NK-92 (cell line): ENCODE data around the gene CD151.

Source experiments
- DNase-seq: peaks from one replicate; lab custom pipeline; 2025; ENCODE audit not compliant: unreplicated experiment; lab: John Stamatoyannopoulos, UW

Gene CD151

GRCh38 chr11:841981-842369 is 9.2 kb downstream of the CD151 start:
- no peak for DNase-seq

GRCh38 chr11:842370-843002 is 9.7 kb downstream of the CD151 start, which contains the start of the genes POLR2L and TSPAN4:
Gene POLR2L, minus strand, starts transcription at chr11:842529. Its CDS starts 21 bp downstream, at chr11:842508.
Gene TSPAN4, plus strand, starts transcription at chr11:842852. Its CDS starts 7,453 bp downstream, at chr11:850305.
- DNase-seq = no peak

DNA sequence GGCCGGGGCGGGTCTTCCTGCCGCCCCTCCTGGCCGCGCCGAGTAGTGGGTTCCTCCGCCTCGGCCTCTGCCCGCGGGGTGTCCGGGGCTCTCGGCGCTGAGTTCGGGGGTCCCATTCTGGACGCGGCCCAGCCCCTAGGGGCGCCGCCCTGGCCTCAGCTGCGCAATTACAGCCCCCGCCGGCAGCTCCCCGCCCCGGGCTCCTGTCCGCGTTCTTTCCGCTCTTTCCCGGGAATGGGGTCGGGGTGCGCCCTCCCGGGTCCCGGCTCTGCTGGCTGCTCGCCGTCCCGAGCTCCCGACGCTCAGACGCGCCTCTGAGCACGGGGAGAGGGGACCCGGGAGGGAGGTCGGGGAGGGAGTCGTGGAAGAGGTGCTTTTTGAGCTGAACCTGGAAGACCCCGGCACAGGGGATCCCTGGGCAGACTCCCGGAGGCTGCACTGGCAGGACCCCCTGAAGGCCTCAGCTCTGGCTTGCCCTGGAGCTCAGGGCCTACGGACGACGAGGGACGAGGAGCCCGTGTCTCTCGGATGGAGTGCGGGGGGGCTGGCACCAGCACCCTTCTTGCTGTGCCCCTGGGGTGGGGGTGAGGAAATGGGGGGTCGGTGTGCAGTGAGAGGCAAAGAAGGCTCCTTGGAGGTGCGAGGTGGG is 10.5 kb downstream of the CD151 start:
- DNase-seq = no peak

DNA sequence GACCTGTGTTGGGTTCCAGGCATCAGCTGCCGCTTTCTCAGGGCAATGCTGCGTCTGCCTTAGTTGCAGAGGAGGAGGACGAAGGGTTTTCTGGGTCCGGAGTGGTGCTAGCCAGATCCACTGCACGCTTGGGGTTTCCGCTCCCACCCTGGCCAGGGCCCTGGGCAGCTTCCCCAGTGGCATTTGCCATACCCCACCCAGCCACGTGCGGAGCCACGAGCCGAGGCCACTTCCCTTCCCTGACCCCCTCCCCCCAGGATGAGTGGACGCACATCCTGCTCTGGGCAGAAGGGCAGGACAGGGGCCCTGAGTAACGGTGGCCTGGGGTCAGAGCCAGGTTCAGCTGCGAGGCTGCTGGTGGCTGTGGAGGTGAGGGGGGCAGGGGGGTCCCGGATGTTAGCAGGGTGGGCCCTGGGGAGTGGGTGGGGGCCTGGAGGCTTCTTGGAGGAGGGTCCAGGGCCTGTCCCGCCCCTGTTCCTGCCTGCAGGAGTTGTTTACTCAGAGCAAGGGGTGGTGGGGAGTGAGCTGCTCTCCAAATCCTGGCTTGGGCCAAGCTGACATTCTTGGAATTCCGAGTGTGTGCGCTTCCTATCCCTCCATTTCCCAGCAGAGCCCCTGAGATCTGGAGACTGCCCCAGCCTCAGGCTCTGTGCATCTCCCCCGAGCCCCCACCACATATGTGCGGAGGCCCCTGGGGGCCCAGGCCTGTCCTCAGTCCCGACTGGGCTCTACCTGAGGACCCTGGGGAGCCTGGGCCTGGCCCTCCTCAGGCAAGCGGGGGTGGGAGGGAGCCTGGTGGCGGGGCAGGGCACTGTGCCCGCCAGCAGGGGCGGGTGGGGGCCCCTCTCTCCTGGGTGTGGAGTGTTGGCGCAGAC is 11.3 kb downstream of the CD151 start:
- no peak for DNase-seq

GRCh38 chr11:844693-845644 is 12.2 kb downstream of the CD151 start:
- no peak for DNase-seq

DNA sequence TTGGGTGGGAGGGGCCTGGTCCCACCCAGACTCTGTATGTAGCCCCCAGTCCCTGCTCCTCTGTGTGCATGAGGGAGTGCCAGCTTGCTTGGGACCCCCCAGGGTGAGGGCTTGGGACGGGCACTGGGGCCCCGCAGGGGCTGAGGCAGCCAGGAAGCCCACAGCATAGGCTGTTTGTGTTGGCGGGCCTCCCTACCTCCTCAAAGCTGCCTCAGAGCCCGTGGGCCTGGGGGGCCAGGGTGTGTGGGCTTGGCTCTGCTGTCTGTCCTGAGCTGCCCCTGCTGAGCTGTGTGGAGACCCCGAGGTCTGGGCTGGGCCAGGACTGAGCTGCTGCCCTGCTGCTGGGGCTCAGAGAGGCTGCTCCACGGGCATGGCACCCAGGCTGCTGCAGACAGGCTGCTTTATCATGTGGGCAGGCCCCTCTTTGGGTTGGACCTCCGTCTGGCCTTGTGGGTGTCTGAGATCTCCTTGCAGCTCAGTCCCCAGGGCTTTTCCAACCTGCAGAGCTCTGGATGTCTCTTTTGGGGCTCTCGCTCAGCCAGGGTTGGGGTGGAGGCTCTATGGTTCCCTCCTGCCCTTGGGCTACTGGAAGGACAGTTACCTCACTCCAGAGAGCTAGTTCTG is 13.2 kb downstream of the CD151 start:
- no peak for DNase-seq

GRCh38 chr11:846496-847098 is 13.8 kb downstream of the CD151 start:
- DNase-seq = no peak

GRCh38 chr11:847876-848275 is 15.1 kb downstream of the CD151 start:
- DNase-seq = no peak

DNA sequence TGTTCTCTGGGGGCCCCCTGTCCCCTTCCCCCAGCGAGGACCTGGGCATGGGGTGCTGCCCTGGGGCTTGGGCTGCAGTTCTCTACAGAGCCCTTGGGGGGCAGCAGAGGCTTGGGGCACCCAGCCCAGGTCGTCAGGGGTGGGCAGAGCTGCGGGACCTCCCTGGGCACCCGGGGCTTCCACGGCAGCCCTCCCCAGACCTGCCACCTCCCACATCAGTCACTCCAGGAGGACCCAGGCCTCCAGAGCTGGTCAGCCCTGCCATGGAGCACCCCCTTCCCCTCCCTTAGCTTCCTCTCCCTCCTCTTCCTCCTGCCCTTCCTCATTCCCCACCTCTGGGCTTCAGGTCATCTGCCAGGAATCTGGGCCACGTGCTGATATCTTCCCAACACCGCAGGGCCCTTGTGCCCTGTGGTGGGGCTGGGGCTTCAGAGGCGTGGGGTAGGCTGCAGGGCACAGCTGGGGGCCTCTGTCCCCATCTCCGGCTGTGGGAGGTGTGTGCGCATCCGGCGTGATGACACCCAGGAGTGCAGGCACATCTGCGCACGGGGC is 15.7 kb downstream of the CD151 start:
- no peak for DNase-seq

- DNase-seq = no peak
These were observed 16.5 kb downstream of the CD151 start for GRCh38 chr11:849104-849824.

DNA sequence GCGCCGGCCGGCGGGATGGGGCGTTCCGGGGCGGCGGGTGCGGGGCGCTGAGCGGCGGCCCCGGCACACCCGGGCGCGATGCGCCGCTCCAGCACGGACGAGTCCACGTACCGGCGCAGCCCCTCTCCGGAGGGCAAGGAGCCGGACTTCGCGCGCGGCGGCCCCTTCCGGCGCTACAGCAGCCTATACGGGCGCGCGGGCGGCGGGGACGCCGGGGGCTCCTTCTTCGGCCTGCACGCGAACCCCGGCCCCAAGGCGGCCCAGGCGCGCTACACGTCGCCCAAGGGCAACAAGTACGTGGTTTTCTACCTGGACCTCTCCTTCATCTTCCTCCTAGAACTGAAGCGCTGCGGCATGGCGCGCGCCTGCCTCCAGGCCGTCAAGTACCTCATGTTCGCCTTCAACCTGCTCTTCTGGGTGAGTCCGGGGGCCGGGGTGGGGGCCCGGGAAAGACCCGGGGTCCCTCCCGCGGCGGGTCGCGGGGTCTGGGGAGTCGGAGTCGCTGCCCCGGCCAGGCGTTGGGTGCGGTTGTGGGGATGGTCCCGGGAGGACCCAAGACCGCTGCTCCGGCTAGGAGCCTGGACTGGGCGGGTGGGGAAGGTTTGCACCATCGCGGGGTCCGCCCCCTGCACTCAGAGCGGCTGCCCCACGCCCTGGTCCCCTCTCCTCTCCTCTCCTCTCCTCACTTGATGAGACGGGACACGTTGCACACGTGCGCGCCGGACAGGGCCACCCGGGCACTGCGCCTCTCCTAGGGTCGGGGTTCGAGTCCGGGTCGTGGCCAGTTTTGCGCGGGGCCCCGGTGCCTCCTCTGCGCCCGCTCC is 17.4 kb downstream of the CD151 start:
- DNase-seq = no peak

GRCh38 chr11:850775-851763 is 18.3 kb downstream of the CD151 start:
- no peak for DNase-seq

DNA sequence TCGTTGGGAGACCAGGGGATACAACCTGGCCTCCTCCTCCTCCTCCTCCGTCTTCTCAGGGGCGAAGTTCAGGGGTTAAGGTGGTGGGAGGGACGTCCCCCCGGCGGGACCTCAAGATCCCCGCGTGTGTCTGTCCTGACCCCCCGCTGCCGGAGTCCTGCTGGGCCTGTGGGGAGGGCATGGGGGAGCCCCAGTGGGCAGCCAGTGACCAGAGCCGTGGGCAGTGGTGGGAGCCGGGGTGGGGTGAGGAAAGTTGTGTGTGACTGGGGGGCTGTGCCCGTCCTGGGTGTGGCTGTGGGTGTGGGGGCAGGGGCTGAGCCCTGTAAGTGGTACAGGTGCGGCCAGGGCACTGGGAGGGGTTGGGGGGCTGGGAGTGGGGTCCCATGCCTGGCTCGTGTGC is 20.0 kb downstream of the CD151 start:
- no peak for DNase-seq

GRCh38 chr11:853682-854448 is 21.1 kb downstream of the CD151 start:
- DNase-seq = no peak

GRCh38 chr11:854601-855329 is 22.0 kb downstream of the CD151 start:
- DNase-seq = no peak

DNA sequence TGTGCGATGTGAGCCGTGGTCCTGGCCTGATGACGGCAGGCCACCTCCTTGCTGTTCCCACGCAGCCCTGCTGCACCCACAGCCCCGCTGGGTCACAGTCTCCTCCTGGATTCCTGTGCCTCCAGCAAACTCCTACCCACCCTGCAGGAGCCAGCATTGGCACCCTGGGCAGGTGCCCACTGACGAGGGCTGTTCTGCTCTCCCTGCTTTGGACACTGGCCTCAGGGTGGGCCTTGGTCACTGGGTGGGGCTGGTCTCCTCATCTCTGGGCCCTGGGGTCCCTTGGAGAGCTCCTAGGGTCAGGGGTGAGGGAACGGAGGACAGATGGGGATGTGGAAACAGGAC is 22.6 kb downstream of the CD151 start:
- no peak for DNase-seq
